Neural cell (in vitro differentiated cells): Measurements from ENCODE around the gene POLR2L. TPM values are rescaled to one million over a fixed set of nuclear protein-coding genes. Genes with fewer than 3 reads are reported as not detected.

Experiments used
- H2AFZ ChIP-seq: fragments of 200-600, 300-800 bp; sonication (generic), shearing (Covaris generic); 2 replicates; pipeline ENCODE4 v1.6.0; 2014; ENCODE audit warnings: low read depth, mild to moderate bottlenecking, antibody characterized with exemption, low read length, moderate library complexity
- H3F3A ChIP-seq: fragments of 200-600 bp; shearing (Covaris generic); 2 replicates; pipeline ENCODE4 v1.6.1; 2016; ENCODE audit warnings: mild to moderate bottlenecking, moderate library complexity, mixed read lengths, antibody characterized with exemption, low read length; ENCODE audit not compliant: insufficient read depth, poor library complexity, severe bottlenecking
- H3K27ac ChIP-seq: fragments of 200-600, 300-800 bp; sonication (generic), shearing (Covaris generic); 2 replicates; pipeline ENCODE4 v1.5.1; 2014; ENCODE audit warnings: mild to moderate bottlenecking, low read length, moderate library complexity
- H3K27me3 ChIP-seq: fragments of 300-800, 200-600 bp; sonication (generic), shearing (Covaris generic); 2 replicates; pipeline ENCODE4 v1.6.0; 2014; ENCODE audit warnings: mild to moderate bottlenecking, low read depth, low read length, moderate library complexity; ENCODE audit not compliant: insufficient read depth
- H3K36me3 ChIP-seq: fragments of 300-800, 200-600 bp; sonication (generic), shearing (Covaris generic); 2 replicates; pipeline ENCODE4 v1.5.1; 2014; ENCODE audit warnings: mild to moderate bottlenecking, antibody characterized with exemption, low read length, moderate library complexity; ENCODE audit not compliant: insufficient read depth
- H3K4me2 ChIP-seq: fragments of 300-800, 200-600 bp; sonication (generic), shearing (Covaris generic); 2 replicates; pipeline ENCODE4 v1.6.0; 2014; ENCODE audit warnings: mild to moderate bottlenecking, low read length
- H3K4me3 ChIP-seq: fragments of 300-800, 200-600 bp; sonication (generic), shearing (Covaris generic); 2 replicates; pipeline ENCODE4 v1.5.1; 2014; ENCODE audit warnings: mild to moderate bottlenecking, low read length, moderate library complexity
- H3K79me2 ChIP-seq: fragments of 200-600 bp; shearing (Covaris generic); replicated peaks from 2 replicates; pipeline ENCODE4 v1.6.0; 2014; ENCODE audit warnings: mild to moderate bottlenecking, low read length, moderate library complexity; ENCODE audit not compliant: insufficient read depth
- H3K9ac ChIP-seq: fragments of 300-800, 200-600 bp; sonication (generic), shearing (Covaris generic); 2 replicates; pipeline ENCODE4 v1.6.1; 2016; ENCODE audit warnings: mild to moderate bottlenecking, low read length, mixed read lengths
- H3K9me2 ChIP-seq: fragments of 200-600 bp; shearing (Covaris generic); 2 replicates; pipeline ENCODE4 v1.6.1; 2016; ENCODE audit warnings: mild to moderate bottlenecking, low read length, mixed read lengths; ENCODE audit not compliant: insufficient read depth
- H3K9me3 ChIP-seq: fragments of 200-600, 300-800 bp; sonication (generic), shearing (Covaris generic); 2 replicates; pipeline ENCODE4 v1.6.1; 2016; ENCODE audit warnings: mild to moderate bottlenecking, mixed run types, low read length, moderate library complexity, mixed read lengths
- H4K20me1 ChIP-seq: fragments of 200-600 bp; shearing (Covaris generic); 2 replicates; pipeline ENCODE4 v1.6.1; 2016; ENCODE audit warnings: mild to moderate bottlenecking, mixed run types; ENCODE audit not compliant: insufficient read depth
- EP300 ChIP-seq: fragments of 450-650 bp; conservative IDR thresholded peaks from 2 replicates; pipeline ENCODE4 v1.6.1; 2014; ENCODE audit warnings: antibody characterized with exemption, mild to moderate bottlenecking, moderate library complexity; ENCODE audit not compliant: poor library complexity, severe bottlenecking
- EZH2 ChIP-seq: fragments of 200-600, 300-800 bp; shearing (Covaris generic), sonication (generic); IDR thresholded peaks from 2 replicates; pipeline ENCODE4 v1.6.1; 2014; ENCODE audit warnings: antibody characterized with exemption, low read length, borderline replicate concordance, mild to moderate bottlenecking; ENCODE audit not compliant: insufficient read depth, poor library complexity, severe bottlenecking
- MXI1 ChIP-seq: fragments of 450-650 bp; conservative IDR thresholded peaks from 2 replicates; pipeline ENCODE4 v1.6.1; 2014; ENCODE audit warnings: antibody characterized with exemption, mild to moderate bottlenecking; ENCODE audit not compliant: poor library complexity, severe bottlenecking
- POLR2AphosphoS5 ChIP-seq: IDR thresholded peaks from 2 replicates; pipeline ENCODE4 v1.6.1; 2012
- RAD21 ChIP-seq: fragments of 450-650 bp; conservative IDR thresholded peaks from 2 replicates; pipeline ENCODE4 v1.6.1; 2014; ENCODE audit warnings: antibody characterized with exemption, mild to moderate bottlenecking, moderate library complexity
- SMC3 ChIP-seq: fragments of 450-650 bp; conservative IDR thresholded peaks from 2 replicates; pipeline ENCODE4 v1.6.1; 2014; ENCODE audit warnings: antibody characterized with exemption, mild to moderate bottlenecking, moderate library complexity; ENCODE audit not compliant: poor library complexity
- TAF1 ChIP-seq: IDR thresholded peaks from 2 replicates; pipeline ENCODE4 v1.6.1; 2012; ENCODE audit warnings: low read depth
- polyA plus RNA-seq: library from polyadenylated mRNA; depleted of rRNA; stranded (reverse); fragments of >200 nt; gene quantifications from 2 replicates; pipeline ENCODE4 v1.2.3, GENCODE V29; 2014
- TF ChIP-seq, protein P1 (sequence below): IDR thresholded peaks from 2 replicates; pipeline ENCODE4 v1.6.1; 2012; ENCODE audit warnings: borderline replicate concordance
- TF ChIP-seq, protein P2 (sequence below): fragments of 450-650 bp; IDR thresholded peaks from 2 replicates; pipeline ENCODE4 v1.5.1; 2014; ENCODE audit warnings: antibody characterized with exemption, mild to moderate bottlenecking, moderate library complexity; ENCODE audit not compliant: poor library complexity, severe bottlenecking

Gene POLR2L
- polyA plus RNA-seq, 1 donor from 2014 or later = 62.3 TPM

DNA sequence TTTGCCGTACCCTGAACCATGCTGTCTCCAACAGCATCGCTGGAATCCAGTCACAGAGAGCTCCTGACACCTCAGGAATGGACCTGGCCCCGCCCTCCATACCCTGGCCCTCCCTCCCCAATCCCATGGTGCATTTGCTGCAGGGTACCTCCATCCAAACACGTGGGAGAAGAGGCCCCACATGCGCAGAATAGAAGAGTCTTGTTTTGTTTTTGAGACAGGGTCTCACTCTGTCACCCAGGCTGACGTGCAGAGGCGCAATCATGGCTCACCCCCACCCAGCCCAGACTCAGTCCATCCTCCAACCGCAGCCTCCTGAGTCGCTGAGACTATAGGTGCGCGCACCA is 25.9 kb downstream of the POLR2L start:
- H4K20me1 ChIP-seq = no peaks in the 10 kb centered on the region
- no peaks in the 10 kb centered on the region for H3F3A ChIP-seq
- peaks cover 3% of the 10 kb centered on the region for H3K79me2 ChIP-seq
- TF ChIP-seq RAD21 (no peak), EZH2 (no peak), MXI1 (no peak), POLR2AphosphoS5 (no peak), TAF1 (no peak), SMC3 (no peak), EP300 (no peak)
- TF ChIP-seq, protein P1, sequence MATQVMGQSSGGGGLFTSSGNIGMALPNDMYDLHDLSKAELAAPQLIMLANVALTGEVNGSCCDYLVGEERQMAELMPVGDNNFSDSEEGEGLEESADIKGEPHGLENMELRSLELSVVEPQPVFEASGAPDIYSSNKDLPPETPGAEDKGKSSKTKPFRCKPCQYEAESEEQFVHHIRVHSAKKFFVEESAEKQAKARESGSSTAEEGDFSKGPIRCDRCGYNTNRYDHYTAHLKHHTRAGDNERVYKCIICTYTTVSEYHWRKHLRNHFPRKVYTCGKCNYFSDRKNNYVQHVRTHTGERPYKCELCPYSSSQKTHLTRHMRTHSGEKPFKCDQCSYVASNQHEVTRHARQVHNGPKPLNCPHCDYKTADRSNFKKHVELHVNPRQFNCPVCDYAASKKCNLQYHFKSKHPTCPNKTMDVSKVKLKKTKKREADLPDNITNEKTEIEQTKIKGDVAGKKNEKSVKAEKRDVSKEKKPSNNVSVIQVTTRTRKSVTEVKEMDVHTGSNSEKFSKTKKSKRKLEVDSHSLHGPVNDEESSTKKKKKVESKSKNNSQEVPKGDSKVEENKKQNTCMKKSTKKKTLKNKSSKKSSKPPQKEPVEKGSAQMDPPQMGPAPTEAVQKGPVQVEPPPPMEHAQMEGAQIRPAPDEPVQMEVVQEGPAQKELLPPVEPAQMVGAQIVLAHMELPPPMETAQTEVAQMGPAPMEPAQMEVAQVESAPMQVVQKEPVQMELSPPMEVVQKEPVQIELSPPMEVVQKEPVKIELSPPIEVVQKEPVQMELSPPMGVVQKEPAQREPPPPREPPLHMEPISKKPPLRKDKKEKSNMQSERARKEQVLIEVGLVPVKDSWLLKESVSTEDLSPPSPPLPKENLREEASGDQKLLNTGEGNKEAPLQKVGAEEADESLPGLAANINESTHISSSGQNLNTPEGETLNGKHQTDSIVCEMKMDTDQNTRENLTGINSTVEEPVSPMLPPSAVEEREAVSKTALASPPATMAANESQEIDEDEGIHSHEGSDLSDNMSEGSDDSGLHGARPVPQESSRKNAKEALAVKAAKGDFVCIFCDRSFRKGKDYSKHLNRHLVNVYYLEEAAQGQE = no peak
- TF ChIP-seq, protein P2, sequence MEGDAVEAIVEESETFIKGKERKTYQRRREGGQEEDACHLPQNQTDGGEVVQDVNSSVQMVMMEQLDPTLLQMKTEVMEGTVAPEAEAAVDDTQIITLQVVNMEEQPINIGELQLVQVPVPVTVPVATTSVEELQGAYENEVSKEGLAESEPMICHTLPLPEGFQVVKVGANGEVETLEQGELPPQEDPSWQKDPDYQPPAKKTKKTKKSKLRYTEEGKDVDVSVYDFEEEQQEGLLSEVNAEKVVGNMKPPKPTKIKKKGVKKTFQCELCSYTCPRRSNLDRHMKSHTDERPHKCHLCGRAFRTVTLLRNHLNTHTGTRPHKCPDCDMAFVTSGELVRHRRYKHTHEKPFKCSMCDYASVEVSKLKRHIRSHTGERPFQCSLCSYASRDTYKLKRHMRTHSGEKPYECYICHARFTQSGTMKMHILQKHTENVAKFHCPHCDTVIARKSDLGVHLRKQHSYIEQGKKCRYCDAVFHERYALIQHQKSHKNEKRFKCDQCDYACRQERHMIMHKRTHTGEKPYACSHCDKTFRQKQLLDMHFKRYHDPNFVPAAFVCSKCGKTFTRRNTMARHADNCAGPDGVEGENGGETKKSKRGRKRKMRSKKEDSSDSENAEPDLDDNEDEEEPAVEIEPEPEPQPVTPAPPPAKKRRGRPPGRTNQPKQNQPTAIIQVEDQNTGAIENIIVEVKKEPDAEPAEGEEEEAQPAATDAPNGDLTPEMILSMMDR = no peak
- no peak overlapping the region for H2AFZ ChIP-seq
- no peak overlapping the region for H3K4me3 ChIP-seq
- H3K9ac ChIP-seq = no peak overlapping the region
- H3K4me2 ChIP-seq = no peak overlapping the region
- no peaks in the 10 kb centered on the region for H3K9me3 ChIP-seq
- H3K9me2 ChIP-seq = no peaks in the 10 kb centered on the region
- H3K36me3 ChIP-seq = no peaks in the 10 kb centered on the region
- no peaks in the 10 kb centered on the region for H3K27me3 ChIP-seq
- H3K27ac ChIP-seq = no peak overlapping the region

DNA sequence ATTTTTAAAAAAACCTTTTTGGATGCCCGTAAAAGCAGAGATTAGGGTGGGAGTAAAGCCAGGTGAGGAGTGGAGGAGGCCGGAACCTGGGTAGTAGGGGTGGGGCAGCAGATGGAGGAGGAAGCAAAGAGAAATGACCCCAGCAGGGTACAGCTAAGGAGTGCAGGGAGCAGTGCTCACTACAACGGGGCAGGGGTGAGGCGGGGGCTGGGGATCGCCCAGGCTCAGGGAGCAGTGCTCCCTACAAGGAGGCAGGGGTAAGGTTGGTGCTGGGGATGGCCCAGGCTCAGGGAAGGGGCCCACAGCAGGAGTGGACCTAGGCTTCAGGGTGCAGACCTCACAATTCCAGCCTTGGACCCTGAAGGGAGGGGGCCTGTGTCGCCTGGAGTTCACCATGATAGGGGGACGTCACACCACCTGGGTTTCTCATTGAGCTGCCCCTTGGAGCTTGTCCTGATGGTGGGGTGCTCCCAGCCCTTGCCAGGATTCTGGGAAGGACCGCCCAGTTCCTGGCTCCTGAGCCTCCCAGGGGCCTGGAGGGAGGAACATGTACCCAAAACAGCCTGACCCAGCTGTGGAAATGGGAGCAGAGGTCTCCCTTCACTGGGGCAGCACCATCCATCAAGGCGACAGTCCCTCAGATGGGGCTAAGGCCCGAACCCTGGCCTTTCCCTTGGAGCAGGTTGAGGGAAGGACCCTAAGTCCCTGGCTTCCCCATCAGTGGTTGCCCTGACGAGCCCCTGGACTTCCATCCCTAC is 26.5 kb downstream of the POLR2L start:
- H3K9me3 ChIP-seq = no peaks in the 10 kb centered on the region
- H3K27me3 ChIP-seq = no peaks in the 10 kb centered on the region
- H3K36me3 ChIP-seq = no peaks in the 10 kb centered on the region
- no peaks in the 10 kb centered on the region for H3K9me2 ChIP-seq
- peaks cover 8% of the 10 kb centered on the region for H3K79me2 ChIP-seq
- no peaks in the 10 kb centered on the region for H3F3A ChIP-seq
- H3K9ac ChIP-seq = no peak overlapping the region
- no peak overlapping the region for H2AFZ ChIP-seq
- no peak overlapping the region for H3K27ac ChIP-seq
- no peak overlapping the region for H3K4me2 ChIP-seq
- H4K20me1 ChIP-seq = no peaks in the 10 kb centered on the region
- no peak overlapping the region for H3K4me3 ChIP-seq
- no peak for TF ChIP-seq EZH2
- no peak for TF ChIP-seq EP300
- TF ChIP-seq, protein P2 = no peak
- TF ChIP-seq, protein P1 = no peak
- no peak for TF ChIP-seq RAD21
- no peak for TF ChIP-seq TAF1
- no peak for TF ChIP-seq POLR2AphosphoS5
- TF ChIP-seq MXI1 = no peak
- TF ChIP-seq SMC3 = no peak
